GM04503 (cell line): Measurements from ENCODE around the gene KLHDC7B.
A peak's percentile ranks its signal among the peaks of the same experiment; 100 is the strongest.

Experiments used
- DNase-seq: peaks from one replicate; pipeline ENCODE4 v3.0.0-alpha.2; 2012; ENCODE audit warnings: low read depth

The KLHDC7B gene

GRCh38 chr22:50573491-50574382, 28.0 kb downstream of the KLHDC7B start:
- DNase-seq, result no peak

DNA sequence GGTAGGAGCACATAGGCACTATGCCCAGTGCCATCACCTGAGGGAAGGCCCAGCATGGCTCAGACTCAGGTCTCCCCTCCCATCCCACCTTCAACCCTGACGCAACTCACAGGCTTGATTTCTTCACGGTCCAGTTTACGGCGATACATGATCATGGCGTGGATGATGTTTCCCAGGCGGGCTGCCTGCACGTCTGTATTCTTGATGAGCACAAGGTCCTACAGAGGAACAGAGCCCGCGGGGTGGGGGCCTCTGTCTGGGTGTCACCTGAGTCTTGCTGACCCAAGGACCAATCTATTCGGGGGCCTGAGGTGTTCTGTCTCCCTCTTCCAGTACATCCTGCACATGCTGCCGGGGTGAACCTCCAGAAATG, 28.7 kb downstream of the KLHDC7B start:
- no peak for DNase-seq

DNA sequence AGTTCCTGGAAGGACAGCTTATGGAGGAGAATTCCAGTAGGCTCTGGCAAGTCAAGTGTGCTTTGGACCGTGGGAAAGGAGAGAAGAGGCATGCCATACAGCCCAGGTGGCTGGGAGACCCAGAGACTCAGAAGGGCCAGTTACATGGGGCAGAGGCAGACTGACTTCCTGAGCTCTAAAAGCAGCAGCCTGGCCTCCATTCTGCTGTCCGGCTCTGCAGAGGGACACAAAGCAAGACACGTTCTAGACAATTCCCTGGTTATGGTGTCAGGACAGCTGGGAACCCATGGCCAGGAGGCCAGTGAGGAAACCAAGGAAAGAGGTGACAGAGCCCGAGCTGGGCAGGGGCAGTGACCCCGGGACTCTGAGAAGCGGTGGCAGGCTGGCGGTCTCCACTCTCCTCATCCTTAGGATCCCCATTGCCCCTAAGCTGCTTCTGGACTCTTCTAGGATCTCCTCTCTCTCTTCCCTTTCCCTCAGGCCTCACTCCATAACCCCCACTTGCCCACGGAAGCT, 29.8 kb downstream of the KLHDC7B start:
- DNase-seq, result no peak

DNA sequence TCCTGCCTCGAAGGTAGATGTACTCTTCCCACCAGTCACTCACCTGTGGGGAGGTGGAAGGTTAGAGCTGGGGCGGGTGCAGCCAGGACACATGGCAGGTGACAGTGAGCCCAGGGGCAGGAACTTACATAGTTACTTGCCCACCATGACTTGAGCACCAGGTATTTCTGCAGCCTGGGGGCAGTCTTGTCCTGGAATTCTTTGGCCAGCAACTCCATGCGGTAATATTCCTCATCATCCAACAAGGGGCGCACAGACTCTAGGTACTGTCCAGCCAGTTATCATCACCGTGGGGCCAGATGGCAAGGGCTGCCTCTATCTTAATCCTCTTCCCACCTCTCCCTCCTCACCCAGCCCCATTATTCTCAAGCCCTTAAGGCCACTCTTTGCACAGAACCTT, 30.4 kb downstream of the KLHDC7B start:
- DNase-seq, result no peak

DNA sequence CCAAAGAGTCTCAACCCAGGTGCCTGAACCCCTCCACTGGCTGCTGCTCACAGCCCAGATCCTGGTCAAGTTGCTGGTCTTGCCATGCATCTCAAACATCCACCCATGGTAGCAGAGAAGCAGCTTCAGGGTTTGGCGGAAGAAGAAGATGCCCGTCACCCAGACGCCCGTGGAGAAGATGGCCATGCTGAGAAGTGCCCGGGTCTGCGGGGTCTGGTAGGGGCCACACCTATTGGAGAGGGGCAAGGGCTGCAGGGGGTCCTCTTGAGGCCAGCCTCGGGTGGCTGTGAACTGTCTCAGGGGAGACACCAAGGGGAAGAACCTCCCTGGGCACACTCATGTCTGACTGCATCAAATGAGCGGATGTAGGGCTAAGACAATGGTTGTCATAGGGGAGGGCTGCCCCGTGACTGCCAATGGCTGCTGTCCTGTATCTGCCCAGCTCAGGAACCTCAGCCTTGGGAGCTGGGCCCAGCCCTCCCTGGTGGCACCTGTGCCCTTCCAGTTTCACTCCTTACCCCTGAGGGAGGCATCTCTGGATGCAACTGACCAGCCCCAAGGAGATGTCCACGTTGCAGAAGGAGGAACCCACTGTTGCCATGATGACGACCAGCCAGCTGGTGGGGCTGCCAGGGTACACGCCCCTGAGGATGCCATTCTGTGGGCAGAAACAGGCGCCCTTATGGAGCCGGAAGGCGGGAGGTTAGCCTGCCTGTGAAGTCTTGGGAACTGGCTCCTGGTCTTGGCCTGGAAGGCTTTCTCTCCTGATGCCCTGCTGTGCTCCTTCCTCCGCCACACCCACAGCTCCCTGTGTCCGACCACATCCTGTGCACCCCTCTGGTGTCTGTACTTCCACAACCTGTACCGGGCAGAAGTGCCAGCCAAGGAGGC, 31.4 kb downstream of the KLHDC7B start:
- DNase-seq, result no peak

- DNase-seq, result no peak
Observed at GRCh38 chr22:50577697-50577986, 31.9 kb downstream of the KLHDC7B start.

DNA sequence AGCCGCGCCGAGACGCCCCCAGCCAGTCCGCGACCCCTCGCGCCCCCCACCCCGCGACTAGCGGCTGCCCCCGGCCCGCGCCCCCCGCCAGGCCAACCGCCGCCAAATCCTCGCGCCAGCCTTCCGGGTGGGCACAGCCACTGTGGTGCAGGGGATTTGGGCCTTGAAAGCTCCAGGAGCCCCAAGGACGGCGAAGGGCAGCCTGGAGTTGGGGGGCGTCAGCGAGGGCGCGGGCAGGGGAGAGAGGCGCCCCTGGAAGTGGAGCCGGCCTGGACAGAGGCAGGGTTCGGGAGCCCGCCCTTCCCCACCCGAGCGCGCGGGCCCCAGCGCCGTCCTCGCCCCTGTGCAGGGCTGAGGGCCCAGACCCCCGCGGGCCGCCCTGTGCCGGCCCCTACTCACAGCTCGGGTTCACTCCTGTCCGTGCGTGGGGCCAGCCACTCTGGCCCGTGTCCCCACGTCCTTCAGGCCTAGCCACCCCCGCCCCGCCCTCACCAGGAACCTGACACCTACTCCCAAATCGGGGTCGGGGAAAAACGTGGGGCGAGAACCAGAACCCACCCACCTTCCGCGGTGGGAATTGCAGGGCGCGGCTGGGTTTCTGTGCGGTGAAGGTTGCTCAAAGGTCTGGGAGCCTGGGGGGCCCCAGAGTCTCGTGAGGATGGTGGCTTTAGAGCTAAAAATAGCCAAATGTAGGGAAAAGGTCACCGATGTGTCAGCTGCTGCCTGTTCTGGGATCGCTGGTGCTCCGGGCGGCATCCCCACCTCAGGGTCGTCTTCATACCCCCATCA, 32.5 kb downstream of the KLHDC7B start, which contains the start of gene CPT1B:
Gene CPT1B (minus strand): TSS at position 441 of the 789 bp plus-strand sequence. CDS start 512 bp downstream, outside the sequence.
- no peak for DNase-seq

DNA sequence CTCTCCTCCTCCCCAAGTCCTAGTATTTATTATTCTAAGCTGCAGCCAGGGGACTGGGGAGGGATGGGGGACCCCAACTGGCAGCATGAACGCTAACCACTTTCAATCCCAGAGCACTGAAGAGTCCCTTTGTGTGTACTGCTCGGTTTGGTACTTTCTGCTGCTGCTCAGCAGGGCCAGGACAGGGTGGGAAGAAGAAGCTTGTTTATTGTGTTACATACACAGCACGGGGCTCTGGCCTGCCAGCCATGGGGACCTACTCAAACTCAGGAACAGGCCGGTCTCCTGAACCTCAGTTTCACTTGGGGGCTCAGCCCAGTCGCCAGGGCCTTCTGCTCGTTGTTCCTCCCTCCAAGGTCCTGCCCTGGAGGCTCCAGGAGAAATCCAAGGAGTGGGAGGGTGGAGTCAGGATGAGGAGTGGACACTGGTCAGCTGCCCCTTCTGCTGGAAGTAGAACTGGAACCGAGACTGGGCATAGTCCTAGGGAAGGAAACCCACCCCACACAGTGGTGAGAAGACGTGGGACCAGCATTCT, 33.1 kb downstream of the KLHDC7B start:
- DNase-seq, result no peak

DNA sequence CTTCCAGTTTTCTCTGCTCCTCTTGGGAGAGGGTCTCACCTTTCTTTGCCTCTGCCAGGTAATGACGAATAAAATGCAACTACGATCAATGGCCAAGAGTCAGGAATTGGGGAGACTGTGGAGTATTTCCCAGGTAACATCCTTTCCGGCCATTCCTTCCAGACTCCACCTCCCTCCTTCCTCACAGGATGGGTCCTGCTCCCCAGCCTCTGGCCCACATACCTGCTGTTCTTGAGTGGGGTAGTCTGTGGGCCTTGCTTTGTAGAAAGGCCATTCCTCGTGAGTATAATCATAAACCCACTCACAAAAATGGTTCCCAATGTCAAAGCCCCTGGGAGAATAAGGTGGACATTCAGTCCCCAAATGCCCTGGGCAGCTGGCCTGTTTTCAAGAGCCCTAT, 34.1 kb downstream of the KLHDC7B start:
- no peak for DNase-seq

DNA sequence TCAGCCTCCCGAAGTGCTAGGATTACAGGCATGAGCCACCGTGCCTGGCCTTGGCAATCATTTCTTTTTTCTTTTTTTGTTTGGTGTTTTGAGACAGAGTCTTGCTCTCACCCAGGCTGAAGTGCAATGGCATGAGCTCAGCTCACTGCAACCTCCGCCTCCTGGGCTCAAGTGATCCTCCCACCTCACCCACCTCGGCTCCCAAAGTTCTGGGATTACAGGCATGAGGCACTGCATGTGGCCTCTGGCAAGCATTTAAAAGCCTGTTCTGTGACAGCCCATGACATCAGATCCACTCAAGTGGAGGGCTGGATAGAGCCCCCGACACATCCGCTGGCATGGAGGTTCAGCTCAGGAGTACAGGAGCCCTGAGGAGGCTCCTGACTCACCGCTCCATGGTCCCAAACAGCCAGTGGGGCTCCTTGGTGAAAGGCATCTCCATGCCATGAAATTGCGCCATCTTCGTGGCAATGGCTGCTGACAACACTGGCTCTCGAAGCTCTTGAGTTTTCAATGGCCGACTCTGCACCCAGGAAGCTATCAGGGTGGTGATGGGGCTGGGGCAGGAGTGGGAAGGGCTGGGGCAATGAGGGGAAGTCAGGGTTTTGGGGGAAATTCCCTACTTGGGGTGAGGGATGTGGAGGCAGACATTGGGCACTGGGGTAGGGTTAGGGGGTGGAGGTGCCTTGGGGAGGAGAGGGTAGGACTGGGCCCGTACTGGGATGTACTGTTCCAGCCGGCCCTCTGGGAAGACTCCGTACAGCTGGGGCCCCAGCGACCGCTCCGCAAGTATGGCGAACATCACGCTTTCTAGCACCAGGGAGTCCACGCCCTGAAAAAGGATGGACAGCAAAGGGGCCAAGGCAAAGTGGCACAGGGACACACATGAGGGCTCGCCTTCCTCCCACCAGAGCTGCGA, 35.6 kb downstream of the KLHDC7B start:
- no peak for DNase-seq

DNA sequence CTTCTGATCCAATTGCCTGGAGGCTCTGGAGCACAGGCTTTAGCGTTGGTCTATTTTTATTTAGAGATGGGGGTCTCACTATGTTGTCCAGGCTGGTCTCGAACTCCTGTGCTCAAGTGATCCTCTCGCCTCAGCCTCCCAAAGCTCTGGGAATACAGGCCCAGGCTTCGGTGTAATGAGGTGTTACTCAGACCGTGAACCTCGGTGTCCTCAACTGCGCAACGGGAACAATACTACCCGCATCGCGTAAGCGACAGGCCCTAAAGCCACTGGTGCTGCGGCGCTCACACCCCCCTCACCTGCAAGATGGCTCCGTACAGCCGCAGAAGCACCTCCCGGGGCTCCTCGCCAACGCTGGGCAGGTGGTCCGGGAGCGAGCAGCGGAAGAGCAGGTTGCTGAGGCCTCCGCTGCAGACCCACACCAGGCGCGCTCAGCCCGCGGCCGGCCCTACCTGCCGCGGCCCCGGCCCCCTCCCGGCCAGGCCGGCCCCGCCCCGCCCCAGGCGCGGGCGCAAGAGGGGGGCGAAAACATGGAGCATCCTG, 36.3 kb downstream of the KLHDC7B start:
- no peak for DNase-seq

DNA sequence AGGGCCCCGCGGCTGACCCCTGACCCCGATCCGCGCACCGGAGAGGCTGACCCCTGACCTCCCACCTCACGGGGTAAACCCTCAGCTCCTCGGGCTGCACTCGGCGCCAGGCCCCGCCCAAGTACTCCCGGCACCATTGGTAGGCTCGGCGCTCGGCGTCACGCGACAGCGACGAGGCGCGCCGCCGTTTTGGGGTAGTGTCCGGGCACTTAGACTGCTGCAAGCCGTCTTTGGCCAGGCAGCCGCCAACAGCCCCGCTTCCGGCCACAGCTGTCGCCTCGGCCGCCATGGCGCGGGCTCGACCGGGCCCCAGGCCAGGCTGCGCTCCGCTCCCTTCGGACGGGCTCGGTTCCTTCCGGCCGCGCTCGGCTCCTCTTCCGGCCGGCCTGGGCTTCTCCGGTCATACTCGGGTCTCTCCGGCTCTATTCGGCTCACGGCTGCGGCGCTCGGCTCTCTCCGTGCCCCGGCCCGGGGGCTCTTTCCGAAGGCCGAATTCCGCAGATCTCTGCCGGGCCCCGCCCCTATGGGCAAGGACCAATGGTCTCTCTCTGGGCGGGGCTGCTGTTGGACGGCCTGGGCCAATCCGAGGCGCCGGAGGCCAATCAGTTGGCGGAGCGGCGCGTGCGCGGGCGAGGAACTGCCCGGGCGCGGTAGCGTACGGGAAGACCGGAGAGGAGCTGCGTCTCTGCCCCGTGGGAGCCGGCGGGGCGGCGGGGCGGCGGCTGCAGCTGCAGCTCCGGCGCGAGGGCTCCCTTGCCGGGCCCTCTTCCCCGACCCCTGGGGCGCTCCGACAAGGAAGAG, 37.0 kb downstream of the KLHDC7B start, which contains the start of gene CHKB:
Gene CHKB (minus strand): TSS at position 357 of the 801 bp plus-strand sequence. CDS start 68 bp downstream, at position 289.
- peak; percentile 83 for DNase-seq

DNA sequence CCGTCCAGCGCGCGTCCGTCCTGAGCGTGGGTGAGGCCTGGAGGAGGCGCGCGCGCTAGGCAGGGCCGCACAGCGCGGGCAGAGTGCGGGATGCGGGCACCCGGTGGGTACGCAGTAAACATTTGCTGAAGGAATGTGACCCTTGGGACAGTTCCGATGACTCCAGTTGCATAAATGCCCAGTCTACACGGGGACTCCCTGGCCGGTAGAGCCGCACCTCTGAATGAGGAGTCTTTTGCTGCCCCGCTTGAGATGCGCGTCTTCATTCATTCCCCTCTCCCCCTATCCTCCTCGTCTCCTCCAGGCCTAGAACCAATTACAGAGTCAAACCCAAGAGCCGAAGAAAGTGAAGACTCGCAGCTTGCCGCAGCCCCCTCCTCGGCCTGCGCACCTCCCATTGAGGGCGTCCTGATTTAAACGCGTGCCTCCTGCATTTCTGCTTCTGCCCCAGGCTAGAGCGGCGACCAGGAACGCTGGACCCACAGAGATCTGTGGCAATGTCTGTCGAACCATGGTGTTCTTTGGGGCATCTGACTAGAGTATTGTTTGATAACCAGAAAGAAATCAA, 37.7 kb downstream of the KLHDC7B start:
- no peak for DNase-seq

GRCh38 chr22:50584106-50585096, 38.7 kb downstream of the KLHDC7B start:
- DNase-seq, result no peak

DNA sequence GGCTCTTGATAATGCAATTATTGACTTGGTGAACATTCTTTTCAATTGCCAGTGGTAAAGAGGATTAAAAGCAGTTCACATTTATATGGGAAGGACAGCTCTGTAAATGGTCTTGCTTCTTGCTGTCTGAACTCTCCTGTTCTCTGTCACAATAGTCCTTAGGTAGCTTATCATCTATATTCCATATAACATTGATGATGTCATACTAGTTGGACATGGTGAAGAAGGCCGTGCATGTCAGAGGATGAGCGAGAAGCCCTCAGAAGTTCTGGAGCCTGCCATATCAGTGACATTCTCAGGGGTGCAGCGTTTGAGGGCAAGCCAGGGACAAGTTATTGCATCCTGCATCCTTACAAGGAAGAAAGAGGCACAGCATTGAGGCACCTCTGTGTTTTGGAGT, 39.5 kb downstream of the KLHDC7B start:
- DNase-seq, result no peak

GRCh38 chr22:50585781-50586180, 40.1 kb downstream of the KLHDC7B start:
- DNase-seq, result no peak

DNA sequence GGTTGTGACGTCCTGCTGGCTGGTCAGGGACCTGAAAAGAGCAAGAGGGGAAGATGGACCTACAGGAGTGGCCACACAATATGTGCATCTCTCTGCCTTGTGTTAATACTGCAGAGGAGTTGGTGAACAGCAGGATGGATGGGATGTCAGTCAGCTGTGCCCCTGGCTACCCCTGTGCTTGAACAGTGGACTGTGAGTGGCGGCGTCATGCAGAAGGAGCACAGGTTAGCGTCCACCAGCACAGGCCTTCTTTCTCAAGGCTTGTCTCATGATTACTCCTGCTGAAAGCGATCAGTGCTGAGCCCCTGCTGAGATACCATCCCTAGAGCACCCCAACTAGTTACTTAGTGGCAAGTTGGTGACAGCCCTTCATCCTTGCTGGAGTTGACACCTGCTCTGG, 40.7 kb downstream of the KLHDC7B start:
- no peak for DNase-seq

DNA sequence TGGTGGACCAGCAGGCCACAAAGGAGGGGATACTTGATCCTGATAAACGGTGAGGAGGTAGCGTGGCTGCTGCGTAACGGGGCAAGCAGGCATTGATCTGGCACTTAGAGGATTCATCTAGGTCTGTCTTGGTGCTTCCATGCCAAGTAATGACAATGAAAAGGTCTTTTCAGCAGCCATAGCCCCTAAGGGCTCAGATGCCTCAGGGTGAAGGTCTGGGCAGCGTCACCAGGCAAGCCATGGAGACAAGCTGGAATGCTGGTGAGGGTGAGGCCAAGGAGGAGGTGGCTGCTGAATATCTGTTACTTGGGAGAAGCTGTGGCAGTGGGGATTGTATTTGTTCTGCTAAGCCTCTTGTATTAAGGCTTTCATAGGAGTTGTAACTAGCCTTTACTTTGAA, 41.7 kb downstream of the KLHDC7B start:
- no peak for DNase-seq
